HT-29 (cell line): ENCODE data around the gene TMEM126B. TPM values are rescaled to one million over a fixed set of nuclear protein-coding genes. Genes with fewer than 3 reads are reported as not detected.
A peak's percentile ranks its signal among the peaks of the same experiment; 100 is the strongest.

Source experiments
- DNase-seq: peaks from one replicate; pipeline ENCODE4 v3.0.0-alpha.2; 2015; ENCODE audit warnings: low spot score
- total RNA-seq: library from RNA; depleted of rRNA; stranded (reverse); fragments of >200 nt; shearing (Covaris generic); gene quantifications from 2 replicates; pipeline ENCODE4 v1.2.3, GENCODE V29; 2014; rRNA removed

The TMEM126B gene
- total RNA-seq, 1 experiment from 2014 or later, result 57.9 TPM

DNA sequence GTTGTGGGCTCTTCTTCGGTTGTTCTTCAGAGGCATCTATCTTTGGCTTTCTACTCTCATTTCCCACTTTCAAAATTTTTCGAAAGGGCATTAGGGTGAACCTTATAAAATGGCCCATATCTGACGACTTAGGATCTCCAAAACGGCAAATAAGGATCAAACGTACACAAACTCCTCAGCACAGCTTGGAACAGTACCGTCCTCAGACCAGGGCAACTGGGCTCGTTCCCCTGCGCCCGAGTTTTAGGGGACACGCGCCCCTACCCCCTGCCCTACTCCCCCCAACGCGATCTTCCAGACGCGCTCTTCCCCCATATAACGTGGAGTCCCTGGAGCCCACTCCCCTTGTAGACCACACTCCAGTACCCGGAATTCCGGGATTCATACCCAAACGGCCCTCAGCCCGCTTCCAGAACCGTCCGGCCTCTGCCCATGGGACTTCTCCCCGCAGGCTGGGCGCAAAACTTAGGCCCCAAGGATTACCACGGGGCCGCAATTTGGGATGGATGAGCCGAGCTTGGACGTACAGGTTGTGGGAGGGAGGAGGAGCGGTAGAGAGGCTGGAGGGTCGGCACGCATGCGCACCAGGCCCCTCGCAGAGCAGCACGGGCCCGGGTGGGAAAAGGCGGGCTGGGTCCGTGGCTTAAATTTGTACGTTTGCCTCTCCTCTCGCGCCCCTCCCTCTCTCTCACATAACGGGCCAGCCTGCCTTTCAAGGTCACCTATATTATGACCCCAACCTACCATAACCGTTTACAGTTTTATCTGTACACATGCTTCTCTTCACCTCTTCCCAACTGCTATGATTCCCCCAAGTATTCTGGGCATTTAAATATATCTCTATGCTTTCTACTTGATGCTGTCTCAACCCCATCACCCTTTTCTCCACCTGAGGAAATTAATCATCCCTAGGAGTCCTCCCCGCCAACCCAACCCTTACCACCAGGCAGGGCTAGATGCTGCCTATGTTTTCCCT is 54.2 kb downstream of the TMEM126B start:
- DNase-seq, result peak; percentile 45

- DNase-seq, result no peak
Observed at GRCh38 chr11:85685125-85685819, 56.9 kb downstream of the TMEM126B start.

DNA sequence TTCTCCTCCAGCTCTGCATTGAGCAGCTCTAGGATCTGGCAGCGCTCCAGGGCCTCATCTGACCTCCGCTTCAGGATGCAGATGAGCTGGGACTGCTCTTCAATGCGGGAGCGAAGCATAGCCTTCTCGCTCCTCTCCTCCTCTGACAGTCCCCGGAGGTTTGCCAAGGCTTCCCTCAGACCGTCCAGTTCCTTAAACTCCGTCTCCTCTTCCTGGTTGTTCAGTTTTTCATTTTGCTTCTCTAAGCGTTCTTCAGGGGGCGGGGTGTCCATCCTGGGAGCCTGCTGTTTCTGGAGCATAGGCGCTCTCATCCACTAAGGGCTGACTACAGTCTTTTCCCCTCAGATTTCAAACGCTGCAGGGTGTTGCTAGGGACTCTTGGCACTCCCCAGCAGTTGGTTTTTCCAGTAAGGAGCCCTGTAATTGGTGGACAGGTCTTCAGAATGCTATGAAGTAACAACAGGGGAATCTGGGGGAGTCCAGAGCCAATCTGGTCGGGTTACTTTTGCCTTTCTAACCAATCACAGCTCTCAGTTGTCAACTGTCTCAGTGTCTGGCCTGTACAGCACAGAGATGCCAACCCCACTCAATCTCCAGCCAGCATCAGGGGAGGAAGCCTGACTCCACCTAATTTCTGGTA is 57.5 kb downstream of the TMEM126B start, which contains the start of gene CCDC89:
TSS of gene CCDC89 (minus strand) at position 376 of the 640 bp plus-strand sequence. CDS start at position 311, 65 bp downstream.
- DNase-seq, result no peak

Other genes with a start within 250 kb of the TMEM126B start
- 0.37 and 0.86 TPM in 2 replicates for gene DLG2, start 1.2 kb upstream of the TMEM126B start, total RNA-seq
- 13.0 and 24.1 TPM in 2 replicates for gene TMEM126A, start 19.4 kb downstream of the TMEM126B start, total RNA-seq
- 108 and 124 TPM in 2 replicates for gene CREBZF, start 36.5 kb downstream of the TMEM126B start, total RNA-seq
- 0.13 TPM in 1 of 2 replicates, not detected in the other for gene CCDC89, start 57.6 kb downstream of the TMEM126B start, total RNA-seq
- 16.6 and 18.7 TPM in 2 replicates for gene SYTL2, start 182.5 kb downstream of the TMEM126B start, total RNA-seq
- not detected in 2 replicates for gene CCDC83, start 226.8 kb downstream of the TMEM126B start, total RNA-seq